Left ventricle myocardium inferior (tissue), 1 donor: ENCODE results near the gene RALBP1. TPM values are rescaled to one million over a fixed set of nuclear protein-coding genes. Genes with fewer than 3 reads are reported as not detected.

Source experiments
- DNase-seq: peaks from one replicate; pipeline ENCODE4 v3.0.0-alpha.2; 2020
- H3K27ac ChIP-seq: fragments of 200-600 bp; replicated peaks from 2 replicates; pipeline ENCODE4 v1.8.0; 2021
- H3K27me3 ChIP-seq: fragments of 200-600 bp; 2 replicates; pipeline ENCODE4 v1.8.0; 2021; ENCODE audit warnings: low read depth
- H3K36me3 ChIP-seq: fragments of 200-600 bp; 2 replicates; pipeline ENCODE4 v1.8.0; 2021
- H3K4me1 ChIP-seq: fragments of 200-600 bp; 2 replicates; pipeline ENCODE4 v1.8.0; 2021
- H3K4me3 ChIP-seq: fragments of 200-600 bp; 2 replicates; pipeline ENCODE4 v1.8.0; 2021; ENCODE audit warnings: mild to moderate bottlenecking, moderate library complexity
- H3K9me3 ChIP-seq: fragments of 200-600 bp; replicated peaks from 2 replicates; pipeline ENCODE4 v1.8.0; 2021
- intact Hi-C: fragments of 100-400 bp; cut with micrococcal nuclease; formaldehyde crosslinking; loops from one replicate; pipeline ENCODE4 v1.11.0; 2022
- total RNA-seq: library from RNA; stranded (reverse); fragmentation: NEBNext Ultra II Directional; extraction: Animal tissue kit (Norgen Biotek cat#: 25700); gene quantifications from one replicate; pipeline ENCODE4 v1.2.1, GENCODE V29; 2021
- TF ChIP-seq, protein P1 (sequence below): fragments of 200-600 bp; IDR thresholded peaks from 2 replicates; pipeline ENCODE4 v1.8.0; 2021; ENCODE audit warnings: antibody characterized with exemption, mild to moderate bottlenecking, borderline replicate concordance
- donor health status: DM: no; HTN: yes; CAD: no; lungs with severe emphysema.

RALBP1 gene
- total RNA-seq, 1 donor from 2014 or later = 46.2 TPM

DNA sequence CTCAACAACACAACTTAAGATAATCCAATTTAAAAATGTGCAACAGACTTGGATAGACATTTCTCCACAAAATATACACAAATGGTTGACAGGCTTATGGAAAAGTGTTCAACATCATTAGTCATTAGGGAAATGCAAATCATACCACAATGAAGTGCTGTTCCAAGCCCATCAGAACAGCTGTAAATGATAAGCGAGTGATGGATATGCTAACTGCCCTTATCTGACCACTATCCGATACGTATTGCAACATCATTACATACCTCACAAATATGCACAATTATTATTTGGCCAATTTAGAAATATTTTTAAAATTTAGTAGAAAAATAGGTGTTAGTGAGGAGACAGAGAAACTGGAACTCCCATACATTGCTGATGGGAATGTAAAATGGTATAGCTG, 76.9 kb downstream of the RALBP1 start:
- H3K4me1 ChIP-seq = no peaks in the 10 kb centered on the region
- intact Hi-C loops = no loop called here
- no peak overlapping the region for H3K27ac ChIP-seq
- DNase-seq = no peak
- H3K9me3 ChIP-seq = peaks cover 5% of the 10 kb centered on the region
- TF ChIP-seq, protein P1, sequence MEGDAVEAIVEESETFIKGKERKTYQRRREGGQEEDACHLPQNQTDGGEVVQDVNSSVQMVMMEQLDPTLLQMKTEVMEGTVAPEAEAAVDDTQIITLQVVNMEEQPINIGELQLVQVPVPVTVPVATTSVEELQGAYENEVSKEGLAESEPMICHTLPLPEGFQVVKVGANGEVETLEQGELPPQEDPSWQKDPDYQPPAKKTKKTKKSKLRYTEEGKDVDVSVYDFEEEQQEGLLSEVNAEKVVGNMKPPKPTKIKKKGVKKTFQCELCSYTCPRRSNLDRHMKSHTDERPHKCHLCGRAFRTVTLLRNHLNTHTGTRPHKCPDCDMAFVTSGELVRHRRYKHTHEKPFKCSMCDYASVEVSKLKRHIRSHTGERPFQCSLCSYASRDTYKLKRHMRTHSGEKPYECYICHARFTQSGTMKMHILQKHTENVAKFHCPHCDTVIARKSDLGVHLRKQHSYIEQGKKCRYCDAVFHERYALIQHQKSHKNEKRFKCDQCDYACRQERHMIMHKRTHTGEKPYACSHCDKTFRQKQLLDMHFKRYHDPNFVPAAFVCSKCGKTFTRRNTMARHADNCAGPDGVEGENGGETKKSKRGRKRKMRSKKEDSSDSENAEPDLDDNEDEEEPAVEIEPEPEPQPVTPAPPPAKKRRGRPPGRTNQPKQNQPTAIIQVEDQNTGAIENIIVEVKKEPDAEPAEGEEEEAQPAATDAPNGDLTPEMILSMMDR = no peak
- H3K4me3 ChIP-seq = no peak overlapping the region
- H3K27me3 ChIP-seq = no peaks in the 10 kb centered on the region
- peaks cover 98% of the 10 kb centered on the region for H3K36me3 ChIP-seq

DNA sequence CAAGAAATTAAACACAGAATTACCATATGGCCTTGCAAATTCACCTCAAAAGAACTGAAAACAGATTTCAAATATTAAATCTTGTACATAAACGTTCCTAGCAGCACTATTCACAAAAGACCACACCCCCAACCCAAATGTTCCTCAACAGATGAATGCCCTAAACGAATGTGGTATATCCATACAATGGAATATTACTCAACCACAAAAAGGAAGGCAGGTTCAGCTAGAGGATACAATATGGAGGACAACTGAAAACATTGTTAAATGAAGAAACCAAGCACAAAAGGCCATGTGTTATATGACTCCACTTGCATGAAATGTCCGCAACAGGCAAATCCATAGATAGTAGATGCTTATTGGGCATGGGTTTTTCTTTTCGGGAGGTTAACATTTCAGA, 77.3 kb downstream of the RALBP1 start:
- peaks cover 98% of the 10 kb centered on the region for H3K36me3 ChIP-seq
- intact Hi-C loops = no loop called here
- TF ChIP-seq, protein P1 = no peak
- no peak for DNase-seq
- H3K4me3 ChIP-seq = no peak overlapping the region
- no peaks in the 10 kb centered on the region for H3K4me1 ChIP-seq
- H3K9me3 ChIP-seq = peaks cover 5% of the 10 kb centered on the region
- H3K27ac ChIP-seq = no peak overlapping the region
- no peaks in the 10 kb centered on the region for H3K27me3 ChIP-seq

DNA sequence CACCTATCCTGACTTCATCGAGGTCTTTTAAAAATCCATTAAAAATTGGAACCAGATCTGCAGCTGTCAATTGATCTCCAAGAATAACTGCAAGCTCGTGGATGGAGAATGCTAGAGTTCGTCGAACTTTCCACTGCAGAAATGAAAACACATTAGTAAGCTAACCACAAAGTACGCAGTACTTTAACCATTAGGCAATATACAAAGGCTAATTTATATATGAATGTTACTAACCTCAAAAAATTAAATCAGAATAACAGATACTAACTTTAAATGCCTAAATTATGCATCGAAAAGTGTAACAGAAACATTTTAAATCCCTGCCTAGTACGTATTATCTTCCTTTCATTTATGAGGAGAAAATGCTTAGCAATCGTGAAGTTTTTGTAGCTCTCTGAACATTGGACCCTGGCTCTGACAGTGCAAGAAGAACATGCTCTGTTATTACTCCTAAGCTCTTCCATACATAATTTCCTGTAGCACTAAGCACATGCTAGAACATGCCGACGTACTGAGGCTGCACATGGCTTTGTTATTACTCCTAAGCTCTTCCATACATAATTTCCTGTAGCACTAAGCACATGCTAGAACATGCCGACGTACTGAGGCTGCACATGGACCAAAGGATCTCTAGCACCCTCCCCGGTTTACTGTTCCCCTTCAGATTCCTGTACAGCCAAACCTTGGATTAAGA, 82.1 kb downstream of the RALBP1 start:
- TF ChIP-seq, protein P1 = no peak
- Histone ChIP-seq H3K4me1 (no peaks in the 10 kb centered on the region), H3K36me3 (peaks cover 100% of the 10 kb centered on the region), H3K9me3 (peaks cover 5% of the 10 kb centered on the region), H3K27me3 (no peaks in the 10 kb centered on the region), H3K4me3 (no peak overlapping the region), H3K27ac (no peak overlapping the region)
- intact Hi-C loops = no loop called here
- no peak for DNase-seq

DNA sequence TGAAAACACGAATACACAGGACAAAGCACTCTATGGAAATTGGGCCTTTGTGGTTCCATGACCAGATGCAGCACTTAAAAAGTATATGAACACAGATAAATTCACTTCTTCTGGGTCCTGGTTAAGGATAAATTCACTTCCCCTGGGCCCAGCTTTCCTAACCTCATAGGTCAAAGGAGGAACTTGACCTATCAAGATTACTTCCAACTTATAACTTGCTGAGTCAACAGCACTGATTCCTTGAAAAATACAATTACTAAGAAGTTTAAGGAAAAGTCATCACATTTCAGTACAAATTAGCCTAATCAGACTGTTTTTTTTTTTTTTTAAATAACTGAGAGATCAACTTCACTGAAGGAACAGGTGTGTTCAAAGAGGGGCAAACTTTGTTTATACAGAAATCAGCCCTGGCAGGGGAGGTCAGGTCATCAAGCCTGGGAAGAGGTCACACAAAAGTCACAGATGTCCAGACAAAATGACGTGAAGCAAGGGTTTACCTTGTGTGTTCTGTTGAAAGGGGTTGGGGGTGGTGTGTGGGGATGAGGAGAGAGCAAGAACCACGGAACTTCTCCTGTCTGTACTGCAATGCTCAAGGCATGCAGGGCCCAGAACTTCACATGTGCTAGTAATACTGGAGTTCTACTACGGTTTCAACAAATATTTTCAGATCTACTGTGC, 83.2 kb downstream of the RALBP1 start:
- intact Hi-C loops = no loop called here
- TF ChIP-seq, protein P1 = no peak
- no peak overlapping the region for H3K27ac ChIP-seq

DNA sequence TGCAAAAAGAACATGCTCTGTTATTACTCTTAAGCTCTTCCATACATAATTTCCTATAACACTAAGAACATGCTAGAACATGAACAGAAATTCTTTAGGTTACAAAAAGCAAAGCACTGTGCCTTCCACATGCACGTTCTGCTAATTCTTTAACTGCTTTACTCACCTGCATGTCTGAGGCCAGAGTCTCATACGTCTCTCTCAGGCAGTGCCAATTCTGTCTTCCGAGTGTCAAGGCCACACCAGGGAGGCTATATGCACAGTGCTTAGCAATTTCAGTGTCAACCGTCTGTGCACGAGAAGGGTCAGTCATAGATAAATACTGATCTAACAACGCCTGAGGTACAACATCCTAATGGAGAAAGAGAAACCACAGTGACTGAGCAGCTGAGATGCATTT, 83.9 kb downstream of the RALBP1 start:
- Histone ChIP-seq H3K36me3 (peaks cover 95% of the 10 kb centered on the region), H3K4me3 (no peak overlapping the region), H3K4me1 (peaks cover 9% of the 10 kb centered on the region), H3K27me3 (no peaks in the 10 kb centered on the region), H3K9me3 (no peaks in the 10 kb centered on the region), H3K27ac (no peak overlapping the region)
- no peak for DNase-seq
- TF ChIP-seq, protein P1 = no peak
- intact Hi-C loops = no loop called here

More for the DNA sequence above, 83.2 kb downstream of the RALBP1 start:
- Histone ChIP-seq H3K27me3 (no peaks in the 10 kb centered on the region), H3K36me3 (peaks cover 100% of the 10 kb centered on the region), H3K9me3 (no peaks in the 10 kb centered on the region), H3K4me3 (no peak overlapping the region), H3K4me1 (peaks cover 1% of the 10 kb centered on the region)
- DNase-seq = no peak
